Activated CD4-positive, alpha-beta T cell treated with anti-CD3 and anti-CD28 coated beads, Interleukin-2, amount 10 ng/mL, durations not matched to agents 24 days and 14 days (primary cell): ENCODE measurements around the gene LMAN2. TPM values are rescaled to one million over a fixed set of nuclear protein-coding genes. Genes with fewer than 3 reads are reported as not detected.

Source experiments
- DNase-seq: peaks from one replicate; pipeline ENCODE4 v3.0.0; 2022
- H3K27ac Mint-ChIP-seq: one replicate; pipeline ENCODE4 v1.8.0; 2022; ENCODE audit warnings: mild to moderate bottlenecking, mixed read lengths
- H3K27me3 Mint-ChIP-seq: one replicate; pipeline ENCODE4 v1.8.0; 2022; ENCODE audit warnings: mixed read lengths
- H3K36me3 Mint-ChIP-seq: one replicate; pipeline ENCODE4 v1.8.0; 2022; ENCODE audit warnings: low read depth, mild to moderate bottlenecking, mixed read lengths
- H3K4me1 Mint-ChIP-seq: one replicate; pipeline ENCODE4 v1.8.0; 2021; ENCODE audit warnings: mixed read lengths
- H3K4me3 Mint-ChIP-seq: one replicate; pipeline ENCODE4 v1.8.0; 2022; ENCODE audit warnings: mild to moderate bottlenecking, moderate library complexity, mixed read lengths
- H3K9me3 Mint-ChIP-seq: one replicate; pipeline ENCODE4 v1.8.0; 2021; ENCODE audit warnings: mixed read lengths
- intact Hi-C: fragments of 100-400 bp; cut with micrococcal nuclease; formaldehyde crosslinking; loops from one replicate; pipeline ENCODE4 v1.15.1; 2023
- total RNA-seq: library from RNA; stranded (reverse); gene quantifications from 2 replicates; pipeline ENCODE4 v1.2.3, GENCODE V29; 2022

Gene LMAN2, protein sequence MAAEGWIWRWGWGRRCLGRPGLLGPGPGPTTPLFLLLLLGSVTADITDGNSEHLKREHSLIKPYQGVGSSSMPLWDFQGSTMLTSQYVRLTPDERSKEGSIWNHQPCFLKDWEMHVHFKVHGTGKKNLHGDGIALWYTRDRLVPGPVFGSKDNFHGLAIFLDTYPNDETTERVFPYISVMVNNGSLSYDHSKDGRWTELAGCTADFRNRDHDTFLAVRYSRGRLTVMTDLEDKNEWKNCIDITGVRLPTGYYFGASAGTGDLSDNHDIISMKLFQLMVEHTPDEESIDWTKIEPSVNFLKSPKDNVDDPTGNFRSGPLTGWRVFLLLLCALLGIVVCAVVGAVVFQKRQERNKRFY
- 105 and 108 TPM in 2 replicates for total RNA-seq

DNA sequence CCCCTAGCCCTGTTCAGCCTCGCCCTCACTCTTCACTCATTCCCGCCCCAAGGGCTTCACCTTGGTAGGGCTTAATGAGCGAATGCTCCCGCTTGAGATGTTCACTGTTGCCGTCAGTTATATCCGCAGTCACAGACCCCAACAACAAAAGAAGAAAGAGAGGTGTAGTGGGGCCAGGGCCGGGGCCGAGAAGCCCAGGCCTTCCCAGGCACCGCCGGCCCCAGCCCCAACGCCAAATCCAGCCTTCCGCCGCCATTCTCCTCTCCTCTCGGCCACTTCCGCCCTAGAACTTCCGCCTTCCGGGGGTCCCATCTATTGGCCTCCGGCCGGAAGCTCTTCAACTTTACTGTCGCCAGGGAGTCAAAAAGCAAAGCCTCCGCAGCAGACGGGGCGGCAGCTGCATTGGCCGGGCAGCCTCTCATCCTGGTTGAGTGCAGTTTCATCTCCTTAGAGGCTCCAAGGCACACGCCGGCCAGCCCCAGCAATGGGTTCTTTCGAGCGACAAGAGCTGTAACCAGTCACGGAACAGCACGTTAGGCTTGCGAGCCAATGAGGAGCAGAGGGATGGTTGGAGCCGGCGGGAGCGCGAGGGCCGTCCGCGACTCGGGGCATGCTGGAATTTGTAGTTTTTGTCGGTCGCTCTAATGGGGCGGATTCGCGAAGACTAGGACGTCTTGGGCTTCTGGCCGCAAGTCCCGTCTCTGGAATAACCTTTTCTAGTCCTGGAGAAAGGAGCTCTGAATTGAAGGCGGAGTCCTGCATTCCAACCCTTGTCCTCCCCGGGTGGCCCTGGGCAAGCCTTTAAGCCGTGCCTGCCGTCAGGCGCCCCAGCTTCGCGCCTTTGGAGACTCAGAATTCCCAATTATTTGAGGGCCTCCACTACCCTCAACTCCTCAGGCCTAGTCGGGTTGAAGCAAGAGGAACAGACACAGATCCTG is at the start of gene LMAN2:
TSS of gene LMAN2 (minus strand) at position 277 of the 938 bp plus-strand sequence. CDS start at position 256, 21 bp downstream.
- intact Hi-C loops, result loop anchor here (1.0 to 10.0 kb wide), 4 partner anchors 12 to 817 kb away; partner anchors contain the start of gene RNF44
- Mint-ChIP-seq H3K9me3 (peaks cover 6% of the 10 kb centered on the region), H3K36me3 (peaks cover 18% of the 10 kb centered on the region), H3K27me3 (no peaks in the 10 kb centered on the region), H3K27ac (peak within 1 kb of the TSS; percentile 100), H3K4me1 (peaks cover 48% of the 10 kb centered on the region), H3K4me3 (peak within 1 kb of the TSS; percentile 90)
- DNase-seq, result peak; percentile 97

DNA sequence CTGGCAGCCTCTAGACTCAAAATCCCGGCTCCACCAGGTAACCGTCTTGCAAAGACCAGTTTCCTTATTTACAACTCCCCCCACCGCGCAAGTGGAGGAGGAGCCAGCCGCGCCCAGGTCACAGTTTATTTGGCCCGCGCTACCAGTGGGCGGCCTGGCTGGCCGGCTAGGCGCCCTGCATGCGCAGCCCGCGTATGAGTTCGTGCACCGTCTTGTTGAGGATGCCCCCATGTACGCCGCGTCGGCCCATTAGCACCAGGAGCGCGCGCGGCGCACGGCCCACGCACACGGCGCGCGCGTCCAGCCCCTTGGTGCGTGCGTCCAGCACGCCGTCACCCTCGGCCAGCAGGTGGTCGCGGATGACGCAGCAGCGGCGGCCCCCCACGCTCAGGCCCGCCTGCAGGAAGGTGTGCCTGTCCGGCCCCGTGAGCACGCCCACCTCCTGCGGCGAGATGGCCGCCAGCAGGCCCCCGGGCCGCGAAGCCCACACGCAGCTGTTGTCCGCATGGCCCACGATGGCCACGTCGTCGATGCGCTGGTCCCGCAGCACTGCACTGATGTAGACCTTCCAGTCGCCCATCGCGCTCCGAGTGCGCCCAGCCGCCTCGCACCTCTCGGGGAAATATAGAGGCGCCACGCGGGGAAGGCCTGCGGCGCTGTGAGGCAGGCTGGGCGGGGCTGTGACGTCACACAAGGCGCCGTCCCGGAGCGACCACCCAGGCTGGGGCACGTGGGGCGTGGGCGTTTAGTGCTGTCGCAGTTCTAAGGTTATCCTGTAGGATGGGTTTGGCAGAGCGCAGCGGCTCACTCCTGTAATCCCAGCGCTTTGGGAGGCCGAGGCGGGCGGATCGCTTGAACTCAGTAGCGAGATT is 48.8 kb upstream of the LMAN2 start, which contains the start of gene PFN3:
TSS of gene PFN3 (minus strand) at position 665 of the 872 bp plus-strand sequence. CDS start at position 580, 85 bp downstream.
- Mint-ChIP-seq H3K4me3 (no peak within 1 kb of the TSS), H3K27me3 (peaks cover 27% of the 10 kb centered on the region), H3K36me3 (no peaks in the 10 kb centered on the region), H3K27ac (no peak within 1 kb of the TSS), H3K9me3 (no peaks in the 10 kb centered on the region), H3K4me1 (peaks cover 17% of the 10 kb centered on the region)
- intact Hi-C loops, result loop anchor here (10.0 kb wide), 1 partner anchor 195 kb away; the partner anchor contains the start of gene TMED9
- DNase-seq, result no peak

- Mint-ChIP-seq H3K36me3 (no peaks in the 10 kb centered on the region), H3K4me1 (peaks cover 13% of the 10 kb centered on the region), H3K9me3 (no peaks in the 10 kb centered on the region), H3K27ac (no peak overlapping the region), H3K4me3 (no peak overlapping the region), H3K27me3 (peaks cover 24% of the 10 kb centered on the region)
- DNase-seq, result no peak
- intact Hi-C loops, result no loop called here
These were observed 46.5 kb upstream of the LMAN2 start for GRCh38 chr5:177397875-177398390.

GRCh38 chr5:177396807-177397206 is 45.3 kb upstream of the LMAN2 start:
- Mint-ChIP-seq H3K9me3 (no peaks in the 10 kb centered on the region), H3K4me3 (no peak overlapping the region), H3K27ac (no peak overlapping the region), H3K36me3 (no peaks in the 10 kb centered on the region), H3K27me3 (peaks cover 13% of the 10 kb centered on the region), H3K4me1 (peaks cover 3% of the 10 kb centered on the region)
- no peak for DNase-seq
- intact Hi-C loops, result no loop called here

GRCh38 chr5:177396078-177396477 is 44.6 kb upstream of the LMAN2 start:
- H3K4me3 Mint-ChIP-seq, result no peak overlapping the region
- H3K9me3 Mint-ChIP-seq, result no peaks in the 10 kb centered on the region
- intact Hi-C loops, result no loop called here
- peaks cover 7% of the 10 kb centered on the region for H3K4me1 Mint-ChIP-seq
- H3K36me3 Mint-ChIP-seq, result no peaks in the 10 kb centered on the region
- no peak overlapping the region for H3K27ac Mint-ChIP-seq
- peaks cover 7% of the 10 kb centered on the region for H3K27me3 Mint-ChIP-seq
- no peak for DNase-seq

DNA sequence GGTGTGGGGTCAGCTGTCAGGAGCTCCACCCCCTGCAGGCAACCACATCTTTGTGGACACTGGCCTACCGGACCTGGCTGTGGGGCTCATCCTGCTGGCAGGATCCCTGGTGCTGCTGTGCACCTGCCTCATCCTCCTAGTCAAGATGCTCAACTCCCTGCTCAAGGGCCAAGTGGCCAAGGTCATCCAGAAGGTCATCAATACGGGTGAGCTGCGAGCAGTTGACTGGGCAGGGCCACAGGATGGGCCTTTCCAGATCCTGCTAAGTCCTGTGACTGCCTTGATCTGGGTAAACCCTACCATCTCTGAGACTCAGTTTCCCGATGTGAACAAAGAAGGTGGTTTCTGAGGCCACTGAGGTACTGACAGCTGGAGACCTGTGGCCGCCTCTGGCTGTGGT is 42.5 kb upstream of the LMAN2 start:
- no peaks in the 10 kb centered on the region for H3K9me3 Mint-ChIP-seq
- H3K4me3 Mint-ChIP-seq, result no peak overlapping the region
- H3K36me3 Mint-ChIP-seq, result no peaks in the 10 kb centered on the region
- peaks cover 5% of the 10 kb centered on the region for H3K27me3 Mint-ChIP-seq
- peaks cover 25% of the 10 kb centered on the region for H3K4me1 Mint-ChIP-seq
- intact Hi-C loops, result no loop called here
- DNase-seq, result no peak
- H3K27ac Mint-ChIP-seq, result no peak overlapping the region

- Mint-ChIP-seq H3K27me3 (peaks cover 7% of the 10 kb centered on the region), H3K36me3 (no peaks in the 10 kb centered on the region), H3K27ac (no peak overlapping the region), H3K9me3 (no peaks in the 10 kb centered on the region), H3K4me3 (no peak overlapping the region), H3K4me1 (peaks cover 32% of the 10 kb centered on the region)
- DNase-seq, result no peak
- intact Hi-C loops, result no loop called here
These were observed 41.8 kb upstream of the LMAN2 start for GRCh38 chr5:177393206-177393765.

- Mint-ChIP-seq H3K9me3 (no peaks in the 10 kb centered on the region), H3K27ac (peak overlapping the region; percentile 34), H3K27me3 (peaks cover 7% of the 10 kb centered on the region), H3K4me1 (peaks cover 33% of the 10 kb centered on the region), H3K4me3 (no peak overlapping the region), H3K36me3 (no peaks in the 10 kb centered on the region)
- intact Hi-C loops, result no loop called here
- no peak for DNase-seq
These were observed 41.3 kb upstream of the LMAN2 start for GRCh38 chr5:177392765-177393164.

GRCh38 chr5:177390363-177391300 is 39.2 kb upstream of the LMAN2 start:
- H3K27me3 Mint-ChIP-seq, result peaks cover 7% of the 10 kb centered on the region
- H3K4me1 Mint-ChIP-seq, result peaks cover 33% of the 10 kb centered on the region
- DNase-seq, result peak; percentile 96
- no peaks in the 10 kb centered on the region for H3K36me3 Mint-ChIP-seq
- intact Hi-C loops, result loop anchor here (1.0 kb wide), 6 partner anchors 12 to 111 kb away; partner anchors contain the start of genes GRK6 and PDLIM7
- peak overlapping the region; percentile 73 for H3K27ac Mint-ChIP-seq
- H3K9me3 Mint-ChIP-seq, result no peaks in the 10 kb centered on the region
- no peak overlapping the region for H3K4me3 Mint-ChIP-seq

GRCh38 chr5:177389241-177390169 is 38.0 kb upstream of the LMAN2 start:
- H3K9me3 Mint-ChIP-seq, result no peaks in the 10 kb centered on the region
- peak overlapping the region; percentile 23 for H3K4me3 Mint-ChIP-seq
- H3K27me3 Mint-ChIP-seq, result peaks cover 4% of the 10 kb centered on the region
- peak; percentile 82 for DNase-seq
- intact Hi-C loops, result loop anchor here (1.0 to 2.0 kb wide), 8 partner anchors 13 to 112 kb away; partner anchors contain the start of genes GRK6 and PDLIM7
- no peaks in the 10 kb centered on the region for H3K36me3 Mint-ChIP-seq
- peak overlapping the region; percentile 73 for H3K27ac Mint-ChIP-seq
- peaks cover 33% of the 10 kb centered on the region for H3K4me1 Mint-ChIP-seq

DNA sequence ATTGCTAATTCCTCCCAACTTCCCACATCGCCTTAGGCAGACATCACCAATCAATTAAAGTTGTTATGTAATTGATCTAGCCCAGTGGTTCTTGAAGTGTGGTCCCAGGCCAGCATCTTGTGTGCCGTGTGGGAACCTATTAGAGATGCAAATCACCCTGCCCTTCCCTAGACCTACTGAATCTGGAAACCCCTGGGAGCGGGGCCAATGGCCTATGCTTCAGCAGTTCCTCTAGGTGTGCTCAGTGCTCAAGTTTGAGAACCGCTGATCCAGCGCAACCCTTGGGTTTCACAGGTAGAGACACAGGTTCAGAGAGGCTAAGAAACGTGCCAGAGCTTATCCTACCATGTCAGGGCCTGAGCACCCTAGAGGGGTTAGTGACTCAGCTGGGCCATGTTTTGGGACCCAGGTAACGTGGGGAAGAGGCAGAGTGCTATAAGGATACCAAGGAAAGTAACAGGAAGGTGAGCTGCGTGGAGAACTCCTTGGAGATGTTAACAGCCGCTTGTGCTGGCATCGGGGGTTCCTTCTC is 37.1 kb upstream of the LMAN2 start:
- Mint-ChIP-seq H3K36me3 (no peaks in the 10 kb centered on the region), H3K4me3 (peak overlapping the region; percentile 23), H3K4me1 (peaks cover 36% of the 10 kb centered on the region), H3K27ac (peak overlapping the region; percentile 73), H3K9me3 (no peaks in the 10 kb centered on the region), H3K27me3 (peaks cover 4% of the 10 kb centered on the region)
- intact Hi-C loops, result loop anchor here (1.0 to 2.0 kb wide), 2 partner anchors 24 to 41 kb away; no protein-coding TSS in a partner anchor
- DNase-seq, result no peak
